ENCODE data around the gene PCDHGC5.
A peak's percentile ranks its signal among the peaks of the same experiment; 100 is the strongest.

The PCDHGC5 gene

GRCh38 chr5:141515946-141516671 is 27.2 kb downstream of the PCDHGC5 start:
- Histone ChIP-seq H3K23ac (ENCODE audit: low read length) (no peak overlapping the region), H2AK5ac (ENCODE audit: low read length) (no peak overlapping the region), H3K79me1 (ENCODE audit: low read length) (no peaks in the 10 kb centered on the region), H3K18ac (ENCODE audit: low read length) (no peak overlapping the region), H3K9ac (ENCODE audit: low read length) (no peak overlapping the region), H3K4me2 (ENCODE audit: low read length) (no peak overlapping the region), H2BK5ac (ENCODE audit: low read length) (no peak overlapping the region), H2BK120ac (ENCODE audit: low read depth, low read length) (no peak overlapping the region), H4K8ac (ENCODE audit: low read depth, low read length) (no peak overlapping the region), H3K27ac (ENCODE audit: low read depth, low read length) (peak overlapping the region; percentile 53), H3K4ac (ENCODE audit: low read depth, low read length) (no peak overlapping the region), H3K4me1 (ENCODE audit: control insufficient read depth, low read depth, low read length) (peaks cover 5% of the 10 kb centered on the region), H3K4me3 (ENCODE audit: low read length) (no peak overlapping the region), H3K36me3 (ENCODE audit: control insufficient read depth, insufficient read depth, low read length) (peaks cover 2% of the 10 kb centered on the region), H4K5ac (ENCODE audit: low read length) (no peak overlapping the region), H3K79me2 (ENCODE audit: control insufficient read depth, insufficient read depth, low read length) (no peaks in the 10 kb centered on the region), H3K56ac (ENCODE audit: low read length) (peak overlapping the region; percentile 28), H2BK15ac (replicated peaks; ENCODE audit: low read depth) (no peak overlapping the region), H3K27me3 (ENCODE audit: insufficient read depth, low read length, poor library complexity) (no peaks in the 10 kb centered on the region)
- no peak for DNase-seq
- WGBS (ENCODE audit: extremely low coverage, insufficient coverage, low lambda C conversion rate): no CpG with 5 or more reads among the region's 4 CpGs

GRCh38 chr5:141516672-141517025 is 27.8 kb downstream of the PCDHGC5 start:
- H3K9ac ChIP-seq (ENCODE audit: low read length): no peak overlapping the region
- H3K79me1 ChIP-seq (ENCODE audit: low read length): no peaks in the 10 kb centered on the region
- peak overlapping the region; percentile 28 for H3K56ac ChIP-seq (ENCODE audit: low read length)
- H3K4me2 ChIP-seq (ENCODE audit: low read length): no peak overlapping the region
- DNase-seq: no peak
- peaks cover 5% of the 10 kb centered on the region for H3K4me1 ChIP-seq (ENCODE audit: control insufficient read depth, low read depth, low read length)
- H3K4ac ChIP-seq (ENCODE audit: low read depth, low read length): no peak overlapping the region
- H2AK5ac ChIP-seq (ENCODE audit: low read length): no peak overlapping the region
- H4K5ac ChIP-seq (ENCODE audit: low read length): no peak overlapping the region
- peak overlapping the region; percentile 52 for H3K23ac ChIP-seq (ENCODE audit: low read length)
- no CpG with 5 or more reads among the region's 8 CpGs for WGBS (ENCODE audit: extremely low coverage, insufficient coverage, low lambda C conversion rate)
- no peak overlapping the region for H2BK120ac ChIP-seq (ENCODE audit: low read depth, low read length)
- no peaks in the 10 kb centered on the region for H3K79me2 ChIP-seq (ENCODE audit: control insufficient read depth, insufficient read depth, low read length)
- H3K4me3 ChIP-seq (ENCODE audit: low read length): no peak overlapping the region
- no peak overlapping the region for H2BK5ac ChIP-seq (ENCODE audit: low read length)
- peak overlapping the region; percentile 31 for H3K27ac ChIP-seq (ENCODE audit: low read depth, low read length)
- peaks cover 2% of the 10 kb centered on the region for H3K36me3 ChIP-seq (ENCODE audit: control insufficient read depth, insufficient read depth, low read length)
- H4K8ac ChIP-seq (ENCODE audit: low read depth, low read length): no peak overlapping the region
- H2BK15ac ChIP-seq (replicated peaks; ENCODE audit: low read depth): no peak overlapping the region
- H3K27me3 ChIP-seq (ENCODE audit: insufficient read depth, low read length, poor library complexity): no peaks in the 10 kb centered on the region
- no peak overlapping the region for H3K18ac ChIP-seq (ENCODE audit: low read length)

GRCh38 chr5:141517312-141517711 is 28.4 kb downstream of the PCDHGC5 start:
- Histone ChIP-seq H3K4me3 (ENCODE audit: low read length) (no peak overlapping the region), H3K9ac (ENCODE audit: low read length) (no peak overlapping the region), H3K27me3 (ENCODE audit: insufficient read depth, low read length, poor library complexity) (no peaks in the 10 kb centered on the region), H3K18ac (ENCODE audit: low read length) (no peak overlapping the region), H2AK5ac (ENCODE audit: low read length) (no peak overlapping the region), H3K27ac (ENCODE audit: low read depth, low read length) (no peak overlapping the region), H4K5ac (ENCODE audit: low read length) (no peak overlapping the region), H2BK120ac (ENCODE audit: low read depth, low read length) (no peak overlapping the region), H3K56ac (ENCODE audit: low read length) (no peak overlapping the region), H3K4me2 (ENCODE audit: low read length) (no peak overlapping the region), H3K23ac (ENCODE audit: low read length) (no peak overlapping the region), H2BK5ac (ENCODE audit: low read length) (no peak overlapping the region), H3K36me3 (ENCODE audit: control insufficient read depth, insufficient read depth, low read length) (peaks cover 4% of the 10 kb centered on the region), H4K8ac (ENCODE audit: low read depth, low read length) (no peak overlapping the region), H3K79me1 (ENCODE audit: low read length) (no peaks in the 10 kb centered on the region), H2BK15ac (replicated peaks; ENCODE audit: low read depth) (no peak overlapping the region), H3K4me1 (ENCODE audit: control insufficient read depth, low read depth, low read length) (peaks cover 5% of the 10 kb centered on the region), H3K79me2 (ENCODE audit: control insufficient read depth, insufficient read depth, low read length) (no peaks in the 10 kb centered on the region), H3K4ac (ENCODE audit: low read depth, low read length) (no peak overlapping the region)
- no CpG with 5 or more reads among the region's 8 CpGs for WGBS (ENCODE audit: extremely low coverage, insufficient coverage, low lambda C conversion rate)
- no peak for DNase-seq

GRCh38 chr5:141517880-141518617 is 29.2 kb downstream of the PCDHGC5 start:
- Histone ChIP-seq H3K4me2 (ENCODE audit: low read length) (no peak overlapping the region), H3K4me1 (ENCODE audit: control insufficient read depth, low read depth, low read length) (peaks cover 5% of the 10 kb centered on the region), H3K27ac (ENCODE audit: low read depth, low read length) (no peak overlapping the region), H3K56ac (ENCODE audit: low read length) (no peak overlapping the region), H3K9ac (ENCODE audit: low read length) (no peak overlapping the region), H3K79me2 (ENCODE audit: control insufficient read depth, insufficient read depth, low read length) (no peaks in the 10 kb centered on the region), H3K23ac (ENCODE audit: low read length) (no peak overlapping the region), H2BK5ac (ENCODE audit: low read length) (no peak overlapping the region), H2BK120ac (ENCODE audit: low read depth, low read length) (no peak overlapping the region), H3K18ac (ENCODE audit: low read length) (no peak overlapping the region), H3K4ac (ENCODE audit: low read depth, low read length) (no peak overlapping the region), H2BK15ac (replicated peaks; ENCODE audit: low read depth) (no peak overlapping the region), H3K4me3 (ENCODE audit: low read length) (no peak overlapping the region), H3K36me3 (ENCODE audit: control insufficient read depth, insufficient read depth, low read length) (peaks cover 4% of the 10 kb centered on the region), H3K79me1 (ENCODE audit: low read length) (no peaks in the 10 kb centered on the region), H4K5ac (ENCODE audit: low read length) (no peak overlapping the region), H3K27me3 (ENCODE audit: insufficient read depth, low read length, poor library complexity) (no peaks in the 10 kb centered on the region), H2AK5ac (ENCODE audit: low read length) (no peak overlapping the region), H4K8ac (ENCODE audit: low read depth, low read length) (no peak overlapping the region)
- DNase-seq: no peak
- no CpG with 5 or more reads among the region's 11 CpGs for WGBS (ENCODE audit: extremely low coverage, insufficient coverage, low lambda C conversion rate)

- Histone ChIP-seq H3K79me1 (ENCODE audit: low read length) (no peaks in the 10 kb centered on the region), H3K36me3 (ENCODE audit: control insufficient read depth, insufficient read depth, low read length) (peaks cover 4% of the 10 kb centered on the region), H3K4me1 (ENCODE audit: control insufficient read depth, low read depth, low read length) (peaks cover 5% of the 10 kb centered on the region), H3K27me3 (ENCODE audit: insufficient read depth, low read length, poor library complexity) (no peaks in the 10 kb centered on the region), H4K5ac (ENCODE audit: low read length) (no peak overlapping the region), H4K8ac (ENCODE audit: low read depth, low read length) (no peak overlapping the region), H3K79me2 (ENCODE audit: control insufficient read depth, insufficient read depth, low read length) (no peaks in the 10 kb centered on the region), H3K4me2 (ENCODE audit: low read length) (no peak overlapping the region), H3K23ac (ENCODE audit: low read length) (no peak overlapping the region), H2BK120ac (ENCODE audit: low read depth, low read length) (no peak overlapping the region), H2AK5ac (ENCODE audit: low read length) (no peak overlapping the region), H3K9ac (ENCODE audit: low read length) (no peak overlapping the region), H3K4me3 (ENCODE audit: low read length) (no peak overlapping the region), H2BK5ac (ENCODE audit: low read length) (no peak overlapping the region), H3K4ac (ENCODE audit: low read depth, low read length) (no peak overlapping the region), H3K56ac (ENCODE audit: low read length) (no peak overlapping the region), H2BK15ac (replicated peaks; ENCODE audit: low read depth) (no peak overlapping the region), H3K18ac (ENCODE audit: low read length) (no peak overlapping the region), H3K27ac (ENCODE audit: low read depth, low read length) (no peak overlapping the region)
- no peak for DNase-seq
- WGBS (ENCODE audit: extremely low coverage, insufficient coverage, low lambda C conversion rate): no CpG with 5 or more reads among the region's 1 CpG
These were observed 29.7 kb downstream of the PCDHGC5 start for GRCh38 chr5:141518618-141519015.
